Osteoblast (primary cell): ENCODE data around the gene ANP32D. TPM values are rescaled to one million over a fixed set of nuclear protein-coding genes. Genes with fewer than 3 reads are reported as not detected.

Experiments used
- DNase-seq: peaks from one replicate; pipeline ENCODE4 v3.0.0; 2011; ENCODE audit warnings: low spot score, mixed read lengths; ENCODE audit not compliant: insufficient read length; ENCODE audit errors: missing footprints
- H2AFZ ChIP-seq: 2 replicates; pipeline ENCODE4 v1.6.0; 2011; ENCODE audit warnings: mild to moderate bottlenecking, low read length
- H3K27ac ChIP-seq: 2 replicates; pipeline ENCODE4 v1.5.1; 2011; ENCODE audit warnings: mild to moderate bottlenecking, low read depth, low read length, moderate library complexity
- H3K27me3 ChIP-seq: 2 replicates; pipeline ENCODE4 v1.6.0; 2012; ENCODE audit warnings: mild to moderate bottlenecking, control low read depth, inconsistent platforms, low read length, moderate library complexity; ENCODE audit not compliant: insufficient read depth
- H3K36me3 ChIP-seq: 2 replicates; pipeline ENCODE4 v1.5.1; 2011; ENCODE audit warnings: mild to moderate bottlenecking, low read length, control low read depth, moderate library complexity; ENCODE audit not compliant: insufficient read depth
- H3K4me1 ChIP-seq: 2 replicates; pipeline ENCODE4 v1.5.1; 2011; ENCODE audit warnings: mild to moderate bottlenecking, low read length, control low read depth, moderate library complexity; ENCODE audit not compliant: insufficient read depth
- H3K4me2 ChIP-seq: 2 replicates; pipeline ENCODE4 v1.6.0; 2011; ENCODE audit warnings: mild to moderate bottlenecking, low read length; ENCODE audit not compliant: insufficient read depth
- H3K4me3 ChIP-seq: fragments of 200-600 bp; sonication (generic); 3 replicates; pipeline ENCODE4 v1.5.1; 2012; ENCODE audit warnings: mild to moderate bottlenecking, low read length, inconsistent platforms; ENCODE audit not compliant: insufficient read depth
- H3K79me2 ChIP-seq: 2 replicates; pipeline ENCODE4 v1.6.0; 2012; ENCODE audit warnings: mild to moderate bottlenecking, low read length, control low read depth, inconsistent platforms; ENCODE audit not compliant: insufficient read depth
- H3K9me3 ChIP-seq: 2 replicates; pipeline ENCODE4 v1.5.1; 2011; ENCODE audit warnings: low read depth, low read length, control low read depth
- H4K20me1 ChIP-seq: 2 replicates; pipeline ENCODE4 v1.6.0; 2012; ENCODE audit warnings: mild to moderate bottlenecking, low read length, control low read depth; ENCODE audit not compliant: insufficient read depth
- CTCF ChIP-seq: IDR thresholded peaks from 2 replicates; pipeline ENCODE4 v1.5.1; 2011; ENCODE audit warnings: mild to moderate bottlenecking, low read depth, low read length, moderate library complexity; ENCODE audit errors: extremely low read depth
- total RNA-seq: library from RNA; depleted of rRNA; stranded (reverse); fragments of >200 nt; gene quantifications from 2 replicates; pipeline ENCODE4 v1.2.3, GENCODE V29; 2012

Gene ANP32D
- total RNA-seq, 1 donor: not detected

GRCh38 chr12:48482198-48482597, 9.8 kb downstream of the ANP32D start, which contains the start of gene C12orf54:
Gene C12orf54 (plus strand): TSS chr12:48482498. CDS start chr12:48483297, 799 bp downstream.
- no peak within 1 kb of the TSS for H3K27ac ChIP-seq
- H3K4me2 ChIP-seq: no peak within 1 kb of the TSS
- no peaks in the 10 kb centered on the region for H3K9me3 ChIP-seq
- no peak within 1 kb of the TSS for H2AFZ ChIP-seq
- no peaks in the 10 kb centered on the region for H3K36me3 ChIP-seq
- H3K27me3 ChIP-seq: no peaks in the 10 kb centered on the region
- DNase-seq: no peak
- no peak for TF ChIP-seq CTCF
- H3K79me2 ChIP-seq: no peaks in the 10 kb centered on the region
- H4K20me1 ChIP-seq: no peaks in the 10 kb centered on the region
- H3K4me3 ChIP-seq: no peak within 1 kb of the TSS
- no peaks in the 10 kb centered on the region for H3K4me1 ChIP-seq

GRCh38 chr12:48482930-48483329, 10.6 kb downstream of the ANP32D start:
- Histone ChIP-seq H3K27me3 (no peaks in the 10 kb centered on the region), H3K27ac (no peak overlapping the region), H4K20me1 (no peaks in the 10 kb centered on the region), H3K79me2 (no peaks in the 10 kb centered on the region), H3K9me3 (no peaks in the 10 kb centered on the region), H2AFZ (no peak overlapping the region), H3K4me2 (no peak overlapping the region), H3K36me3 (no peaks in the 10 kb centered on the region), H3K4me1 (no peaks in the 10 kb centered on the region), H3K4me3 (no peak overlapping the region)
- no peak for TF ChIP-seq CTCF
- DNase-seq: no peak

- Histone ChIP-seq H3K9me3 (no peaks in the 10 kb centered on the region), H3K4me1 (no peaks in the 10 kb centered on the region), H4K20me1 (no peaks in the 10 kb centered on the region), H2AFZ (no peak overlapping the region), H3K36me3 (no peaks in the 10 kb centered on the region), H3K4me2 (no peak overlapping the region), H3K79me2 (no peaks in the 10 kb centered on the region), H3K4me3 (no peak overlapping the region), H3K27ac (no peak overlapping the region), H3K27me3 (no peaks in the 10 kb centered on the region)
- no peak for DNase-seq
- no peak for TF ChIP-seq CTCF
Measured at GRCh38 chr12:48486261-48486660, 13.9 kb downstream of the ANP32D start.

- Histone ChIP-seq H3K4me1 (no peaks in the 10 kb centered on the region), H3K4me2 (no peak overlapping the region), H3K4me3 (no peak overlapping the region), H3K27me3 (no peaks in the 10 kb centered on the region), H3K79me2 (no peaks in the 10 kb centered on the region), H2AFZ (no peak overlapping the region), H4K20me1 (no peaks in the 10 kb centered on the region), H3K9me3 (no peaks in the 10 kb centered on the region), H3K27ac (no peak overlapping the region), H3K36me3 (no peaks in the 10 kb centered on the region)
- no peak for DNase-seq
- no peak for TF ChIP-seq CTCF
Measured at GRCh38 chr12:48486679-48487078, 14.3 kb downstream of the ANP32D start.
